H9 (cell line): Measurements from ENCODE around the gene WSB1. TPM values are rescaled to one million over a fixed set of nuclear protein-coding genes. Genes with fewer than 3 reads are reported as not detected.

Source experiments
- DNase-seq: peaks from one replicate; pipeline ENCODE4 v3.0.0-alpha.2; 2017
- H2AFZ ChIP-seq: one replicate; pipeline ENCODE4 v1.6.1; 2013; ENCODE audit warnings: mild to moderate bottlenecking, low read length, control low read depth, moderate library complexity
- H2AK5ac ChIP-seq: 2 replicates; pipeline ENCODE4 v1.6.1; 2013; ENCODE audit warnings: low read length, control low read depth, mixed read lengths; ENCODE audit not compliant: insufficient read length
- H2BK120ac ChIP-seq: one replicate; pipeline ENCODE4 v1.6.1; 2013; ENCODE audit warnings: low read depth, mild to moderate bottlenecking, low read length, control low read depth, inconsistent platforms; ENCODE audit not compliant: poor library complexity, severe bottlenecking
- H2BK12ac ChIP-seq: 2 replicates; pipeline ENCODE4 v1.6.1; 2013; ENCODE audit warnings: low read length, control low read depth, mixed read lengths, low read depth; ENCODE audit not compliant: insufficient read length
- H2BK15ac ChIP-seq: 2 replicates; pipeline ENCODE4 v1.6.1; 2013; ENCODE audit warnings: low read depth, low read length, control low read depth
- H2BK20ac ChIP-seq: one replicate; pipeline ENCODE4 v1.6.1; 2013; ENCODE audit warnings: low read depth, mild to moderate bottlenecking, low read length, control low read depth, inconsistent platforms; ENCODE audit not compliant: poor library complexity, severe bottlenecking
- H2BK5ac ChIP-seq: 2 replicates; pipeline ENCODE4 v1.6.1; 2013; ENCODE audit warnings: low read length, control low read depth, mixed read lengths; ENCODE audit not compliant: insufficient read length
- H3K14ac ChIP-seq: 2 replicates; pipeline ENCODE4 v1.6.1; 2013; ENCODE audit warnings: low read length, control low read depth; ENCODE audit not compliant: insufficient read depth
- H3K18ac ChIP-seq: 2 replicates; pipeline ENCODE4 v1.6.1; 2013; ENCODE audit warnings: low read depth, mild to moderate bottlenecking, mixed read lengths, low read length, control low read depth; ENCODE audit not compliant: insufficient read length
- H3K23ac ChIP-seq: 2 replicates; pipeline ENCODE4 v1.6.1; 2013; ENCODE audit warnings: low read length, control low read depth, mixed read lengths, low read depth; ENCODE audit not compliant: insufficient read length
- H3K23me2 ChIP-seq: 2 replicates; pipeline ENCODE4 v1.6.1; 2013; ENCODE audit warnings: low read depth, mild to moderate bottlenecking, mixed read lengths, low read length, control low read depth; ENCODE audit not compliant: insufficient read length, poor library complexity, severe bottlenecking
- H3K27ac ChIP-seq: 2 replicates; pipeline ENCODE4 v1.5.1; 2013; ENCODE audit warnings: low read length, control low read depth, mixed read lengths, low read depth; ENCODE audit not compliant: insufficient read length
- H3K27me3 ChIP-seq: 2 replicates; pipeline ENCODE4 v1.6.1; 2013; ENCODE audit warnings: low read length, control low read depth, inconsistent platforms; ENCODE audit not compliant: insufficient read depth
- H3K4ac ChIP-seq: 2 replicates; pipeline ENCODE4 v1.6.1; 2013; ENCODE audit warnings: low read depth, mild to moderate bottlenecking, control low read depth, inconsistent platforms, low read length, moderate library complexity
- H3K4me1 ChIP-seq: 2 replicates; pipeline ENCODE4 v1.6.1; 2013; ENCODE audit warnings: low read length, control low read depth, inconsistent platforms; ENCODE audit not compliant: insufficient read depth
- H3K4me2 ChIP-seq: 2 replicates; pipeline ENCODE4 v1.6.1; 2013; ENCODE audit warnings: low read length, control low read depth, mixed read lengths; ENCODE audit not compliant: insufficient read length, insufficient read depth
- H3K56ac ChIP-seq: 2 replicates; pipeline ENCODE4 v1.6.1; 2013; ENCODE audit warnings: low read depth, mild to moderate bottlenecking, mixed read lengths, low read length, control low read depth; ENCODE audit not compliant: insufficient read length
- H3K79me1 ChIP-seq: 2 replicates; pipeline ENCODE4 v1.6.1; 2013; ENCODE audit warnings: low read depth, mild to moderate bottlenecking, moderate library complexity, low read length, control low read depth, inconsistent platforms; ENCODE audit not compliant: insufficient read depth, poor library complexity, severe bottlenecking
- H3K79me2 ChIP-seq: 2 replicates; pipeline ENCODE4 v1.6.1; 2013; ENCODE audit warnings: low read length, control low read depth, inconsistent platforms; ENCODE audit not compliant: insufficient read depth
- H3K9ac ChIP-seq: 2 replicates; pipeline ENCODE4 v1.6.1; 2013; ENCODE audit warnings: low read length, control low read depth, mixed read lengths; ENCODE audit not compliant: insufficient read length; ENCODE audit errors: extremely low read depth
- H3K9me3 ChIP-seq: one replicate; pipeline ENCODE4 v1.6.1; 2013; ENCODE audit warnings: low read depth, low read length, inconsistent platforms; ENCODE audit not compliant: control insufficient read depth
- H3T11ph ChIP-seq: one replicate; pipeline ENCODE4 v1.6.1; 2013; ENCODE audit warnings: mild to moderate bottlenecking, low read length, control low read depth, inconsistent platforms
- H4K20me1 ChIP-seq: one replicate; pipeline ENCODE4 v1.6.1; 2013; ENCODE audit not compliant: control insufficient read depth, insufficient read length, insufficient read depth
- H4K5ac ChIP-seq: 2 replicates; pipeline ENCODE4 v1.6.1; 2013; ENCODE audit warnings: low read depth, mild to moderate bottlenecking, mixed read lengths, low read length, control low read depth; ENCODE audit not compliant: insufficient read length
- H4K8ac ChIP-seq: replicated peaks from 2 replicates; pipeline ENCODE4 v1.6.1; 2013; ENCODE audit warnings: low read length, control low read depth, mixed read lengths, low read depth; ENCODE audit not compliant: insufficient read length
- H4K91ac ChIP-seq: 2 replicates; pipeline ENCODE4 v1.6.1; 2013; ENCODE audit warnings: low read depth, mild to moderate bottlenecking, moderate library complexity, mixed read lengths, low read length, control low read depth; ENCODE audit not compliant: insufficient read length
- H3K27ac Mint-ChIP-seq, 3 experiments: 2 replicates in 2 of 3; 3 replicates in 1 of 3; pipeline ENCODE4 v1.8.0; 2020 to 2021; ENCODE audit warnings: mixed read lengths in 3 of 3, mild to moderate bottlenecking in 1 of 3, moderate library complexity in 1 of 3
- H3K27me3 Mint-ChIP-seq: 2 replicates; pipeline ENCODE4 v1.8.0; 2021; ENCODE audit warnings: low read depth, mild to moderate bottlenecking, moderate library complexity, mixed read lengths
- H3K36me3 Mint-ChIP-seq, 3 experiments: 2 replicates in 2 of 3; 3 replicates in 1 of 3; pipeline ENCODE4 v1.8.0; 2020 to 2021; ENCODE audit warnings: low read depth in 3 of 3, mixed read lengths in 3 of 3; ENCODE audit not compliant: insufficient read depth in 1 of 3
- H3K4me1 Mint-ChIP-seq, 2 experiments: 2 replicates each; pipeline ENCODE4 v1.8.0; 2020; ENCODE audit warnings: mixed read lengths in 2 of 2
- H3K4me3 Mint-ChIP-seq, 2 experiments: 2 replicates in 1 of 2; 3 replicates in 1 of 2; pipeline ENCODE4 v1.8.0; 2020 to 2021; ENCODE audit warnings: mild to moderate bottlenecking in 2 of 2, mixed read lengths in 2 of 2, moderate library complexity in 1 of 2
- H3K9me3 Mint-ChIP-seq, 2 experiments: 2 replicates in 1 of 2; 3 replicates in 1 of 2; pipeline ENCODE4 v1.8.0; 2020; ENCODE audit warnings: mild to moderate bottlenecking in 2 of 2, mixed read lengths in 2 of 2, moderate library complexity in 1 of 2
- CTCF ChIP-seq: fragments of 200-600 bp; sonication (generic); conservative IDR thresholded peaks from 3 replicates; pipeline ENCODE4 v1.8.0; 2021; ENCODE audit warnings: antibody characterized with exemption, mild to moderate bottlenecking
- WGBS: extraction: QIAGEN DNeasy Blood & Tissue Kit; methylation state at CpG from one replicate; pipeline ENCODE4 v1.1.7; 2013; ENCODE audit warnings: missing lambda C conversion rate, low lambda C conversion rate, mixed read lengths; ENCODE audit not compliant: insufficient read length; ENCODE audit errors: extremely low coverage; 5-methylcytosine and 5-hydroxymethylcytosine counted together
- total RNA-seq: library from RNA; stranded (reverse); gene quantifications from 2 replicates; pipeline ENCODE4 v1.2.1, GENCODE V29; 2021

The WSB1 gene
- total RNA-seq, 1 experiment from 2014 or later: 187 TPM

GRCh38 chr17:27306276-27306835, 12.4 kb downstream of the WSB1 start:
- no peak overlapping the region for H2BK12ac ChIP-seq
- TF ChIP-seq CTCF: no peak
- H3K4me2 ChIP-seq: no peak overlapping the region
- no peak overlapping the region for H3K14ac ChIP-seq
- no peaks in the 10 kb centered on the region; a peak in 1 of 4 replicates for H3K4me1 Mint-ChIP-seq
- no peak overlapping the region for H3K4ac ChIP-seq
- H3K79me2 ChIP-seq: peaks cover 2% of the 10 kb centered on the region; the same call in 1 of the 2 replicates
- H3K18ac ChIP-seq: no peak overlapping the region
- H3T11ph ChIP-seq: no peak overlapping the region
- no peak overlapping the region for H4K5ac ChIP-seq
- no peak overlapping the region for H2AK5ac ChIP-seq
- no peak overlapping the region for H3K9ac ChIP-seq
- peaks cover 23 to 76% (median 70%) of the 10 kb centered on the region in 3 experiments; a peak in 6 of 7 replicates for H3K36me3 Mint-ChIP-seq
- H3K27ac ChIP-seq: no peak overlapping the region
- DNase-seq: no peak
- H3K27ac Mint-ChIP-seq: peak overlapping the region in 1 of 3 experiments; percentile 33; a peak in 1 of 7 replicates
- H2BK120ac ChIP-seq: no peak overlapping the region
- H2AFZ ChIP-seq: no peak overlapping the region
- H3K23me2 ChIP-seq: no peaks in the 10 kb centered on the region
- no peaks in the 10 kb centered on the region for H4K20me1 ChIP-seq
- no peak overlapping the region for H2BK15ac ChIP-seq
- no peak overlapping the region for H2BK5ac ChIP-seq
- no peaks in the 10 kb centered on the region for H3K27me3 Mint-ChIP-seq
- no peak overlapping the region for H3K23ac ChIP-seq
- H3K9me3 Mint-ChIP-seq: no peaks in the 10 kb centered on the region
- H4K8ac ChIP-seq: no peak overlapping the region
- H3K56ac ChIP-seq: no peak overlapping the region
- no peaks in the 10 kb centered on the region for H3K4me1 ChIP-seq
- H3K4me3 Mint-ChIP-seq: no peak overlapping the region
- no peaks in the 10 kb centered on the region for H3K9me3 ChIP-seq
- no peaks in the 10 kb centered on the region for H3K27me3 ChIP-seq
- H4K91ac ChIP-seq: no peak overlapping the region
- WGBS: no CpG with 5 or more reads among the region's 7 CpGs
- H2BK20ac ChIP-seq: no peak overlapping the region
- no peaks in the 10 kb centered on the region for H3K79me1 ChIP-seq
